H1 (cell line): ENCODE results near the gene TYW5. TPM values are rescaled to one million over a fixed set of nuclear protein-coding genes. Genes with fewer than 3 reads are reported as not detected.

Source experiments
- BACH1 ChIP-seq: IDR thresholded peaks from 2 replicates; pipeline ENCODE4 v1.6.1; 2012; ENCODE audit warnings: low read length, improper control_type of control experiment
- CBX5 ChIP-seq: fragments of 300-800, 300-1000 bp; sonication (generic); IDR thresholded peaks from 2 replicates; pipeline ENCODE4 v1.7.1; 2016; ENCODE audit warnings: antibody characterized with exemption, low read length, low read depth
- CBX8 ChIP-seq: fragments of 300-800, 300-1000 bp; sonication (generic); IDR thresholded peaks from 2 replicates; pipeline ENCODE4 v1.7.1; 2016; ENCODE audit warnings: low read depth, low read length, borderline replicate concordance
- EP300 ChIP-seq, 2 experiments: IDR thresholded peaks; 1 replicate in 1 of 2; 2 replicates in 1 of 2; pipeline ENCODE4 v1.6.1; 2011 to 2012; ENCODE audit warnings: low read depth in 2 of 2, low read length in 2 of 2, mild to moderate bottlenecking in 2 of 2, borderline replicate concordance in 1 of 2, inconsistent platforms in 1 of 2, moderate library complexity in 1 of 2
- GABPA ChIP-seq: IDR thresholded peaks from 2 replicates; pipeline ENCODE4 v1.6.1; 2011; ENCODE audit warnings: mild to moderate bottlenecking, low read length, moderate library complexity, borderline replicate concordance; ENCODE audit not compliant: insufficient read depth
- KDM4A ChIP-seq: IDR thresholded peaks from one replicate; pipeline ENCODE4 v1.7.1; 2012; ENCODE audit warnings: low read depth, mild to moderate bottlenecking, moderate library complexity, low read length, inconsistent platforms; ENCODE audit not compliant: severe bottlenecking
- MAFK ChIP-seq: IDR thresholded peaks from 2 replicates; pipeline ENCODE4 v1.6.1; 2012; ENCODE audit warnings: low read depth, mild to moderate bottlenecking, improper control_type of control experiment, low read length
- RFX5 ChIP-seq: IDR thresholded peaks from 2 replicates; pipeline ENCODE4 v1.6.1; 2011; ENCODE audit warnings: low read depth, low read length, improper control_type of control experiment, borderline replicate concordance
- SIRT6 ChIP-seq: IDR thresholded peaks from one replicate; pipeline ENCODE4 v1.7.1; 2012; ENCODE audit warnings: low read length, inconsistent platforms
- SRF ChIP-seq: IDR thresholded peaks from 2 replicates; pipeline ENCODE4 v1.6.1; 2011; ENCODE audit warnings: mild to moderate bottlenecking, low read depth, low read length, moderate library complexity
- SUZ12 ChIP-seq: fragments of 200-600 bp; sonication (generic); IDR thresholded peaks from 2 replicates; pipeline ENCODE4 v1.6.1; 2012; ENCODE audit warnings: mild to moderate bottlenecking, inconsistent platforms, low read length, moderate library complexity, mixed read lengths
- polyA plus RNA-seq, 7 experiments: library from polyadenylated mRNA; depleted of rRNA in 3 of 7; stranded (reverse) in 5 of 7; unstranded in 2 of 7; fragments of >200 nt in 5 of 7; fragments of 200-250 nt in 2 of 7; gene quantifications; 1 replicate in 5 of 7; 2 replicates in 1 of 7; 4 replicates in 1 of 7; pipeline versions ENCODE4 v1.2.1 to v1.2.3, GENCODE V29; 2011 to 2013; ENCODE audit warnings: missing spikeins in 2 of 7, mixed read lengths in 2 of 7
- total RNA-seq: library from RNA; stranded (reverse); fragmentation: NEBNext Ultra II Directional; extraction: Animal tissue kit (Norgen Biotek cat#: 25700); gene quantifications from 2 replicates; pipeline ENCODE4 v1.2.1, GENCODE V29; 2021
- TF ChIP-seq, protein P1 (sequence below): fragments of 300-600 bp; sonication (generic); IDR thresholded peaks from 2 replicates; pipeline ENCODE4 v1.7.1; 2012; ENCODE audit warnings: low read length, moderate library complexity, mild to moderate bottlenecking, inconsistent platforms; ENCODE audit not compliant: insufficient replicate concordance

Gene TYW5
- total and polyA plus RNA-seq, 2 of the 8 experiments (the other 6 are each of a cell fraction or from before 2014, with no cell fraction given) = 5.4 to 11.3 TPM

- TF ChIP-seq, protein P1, sequence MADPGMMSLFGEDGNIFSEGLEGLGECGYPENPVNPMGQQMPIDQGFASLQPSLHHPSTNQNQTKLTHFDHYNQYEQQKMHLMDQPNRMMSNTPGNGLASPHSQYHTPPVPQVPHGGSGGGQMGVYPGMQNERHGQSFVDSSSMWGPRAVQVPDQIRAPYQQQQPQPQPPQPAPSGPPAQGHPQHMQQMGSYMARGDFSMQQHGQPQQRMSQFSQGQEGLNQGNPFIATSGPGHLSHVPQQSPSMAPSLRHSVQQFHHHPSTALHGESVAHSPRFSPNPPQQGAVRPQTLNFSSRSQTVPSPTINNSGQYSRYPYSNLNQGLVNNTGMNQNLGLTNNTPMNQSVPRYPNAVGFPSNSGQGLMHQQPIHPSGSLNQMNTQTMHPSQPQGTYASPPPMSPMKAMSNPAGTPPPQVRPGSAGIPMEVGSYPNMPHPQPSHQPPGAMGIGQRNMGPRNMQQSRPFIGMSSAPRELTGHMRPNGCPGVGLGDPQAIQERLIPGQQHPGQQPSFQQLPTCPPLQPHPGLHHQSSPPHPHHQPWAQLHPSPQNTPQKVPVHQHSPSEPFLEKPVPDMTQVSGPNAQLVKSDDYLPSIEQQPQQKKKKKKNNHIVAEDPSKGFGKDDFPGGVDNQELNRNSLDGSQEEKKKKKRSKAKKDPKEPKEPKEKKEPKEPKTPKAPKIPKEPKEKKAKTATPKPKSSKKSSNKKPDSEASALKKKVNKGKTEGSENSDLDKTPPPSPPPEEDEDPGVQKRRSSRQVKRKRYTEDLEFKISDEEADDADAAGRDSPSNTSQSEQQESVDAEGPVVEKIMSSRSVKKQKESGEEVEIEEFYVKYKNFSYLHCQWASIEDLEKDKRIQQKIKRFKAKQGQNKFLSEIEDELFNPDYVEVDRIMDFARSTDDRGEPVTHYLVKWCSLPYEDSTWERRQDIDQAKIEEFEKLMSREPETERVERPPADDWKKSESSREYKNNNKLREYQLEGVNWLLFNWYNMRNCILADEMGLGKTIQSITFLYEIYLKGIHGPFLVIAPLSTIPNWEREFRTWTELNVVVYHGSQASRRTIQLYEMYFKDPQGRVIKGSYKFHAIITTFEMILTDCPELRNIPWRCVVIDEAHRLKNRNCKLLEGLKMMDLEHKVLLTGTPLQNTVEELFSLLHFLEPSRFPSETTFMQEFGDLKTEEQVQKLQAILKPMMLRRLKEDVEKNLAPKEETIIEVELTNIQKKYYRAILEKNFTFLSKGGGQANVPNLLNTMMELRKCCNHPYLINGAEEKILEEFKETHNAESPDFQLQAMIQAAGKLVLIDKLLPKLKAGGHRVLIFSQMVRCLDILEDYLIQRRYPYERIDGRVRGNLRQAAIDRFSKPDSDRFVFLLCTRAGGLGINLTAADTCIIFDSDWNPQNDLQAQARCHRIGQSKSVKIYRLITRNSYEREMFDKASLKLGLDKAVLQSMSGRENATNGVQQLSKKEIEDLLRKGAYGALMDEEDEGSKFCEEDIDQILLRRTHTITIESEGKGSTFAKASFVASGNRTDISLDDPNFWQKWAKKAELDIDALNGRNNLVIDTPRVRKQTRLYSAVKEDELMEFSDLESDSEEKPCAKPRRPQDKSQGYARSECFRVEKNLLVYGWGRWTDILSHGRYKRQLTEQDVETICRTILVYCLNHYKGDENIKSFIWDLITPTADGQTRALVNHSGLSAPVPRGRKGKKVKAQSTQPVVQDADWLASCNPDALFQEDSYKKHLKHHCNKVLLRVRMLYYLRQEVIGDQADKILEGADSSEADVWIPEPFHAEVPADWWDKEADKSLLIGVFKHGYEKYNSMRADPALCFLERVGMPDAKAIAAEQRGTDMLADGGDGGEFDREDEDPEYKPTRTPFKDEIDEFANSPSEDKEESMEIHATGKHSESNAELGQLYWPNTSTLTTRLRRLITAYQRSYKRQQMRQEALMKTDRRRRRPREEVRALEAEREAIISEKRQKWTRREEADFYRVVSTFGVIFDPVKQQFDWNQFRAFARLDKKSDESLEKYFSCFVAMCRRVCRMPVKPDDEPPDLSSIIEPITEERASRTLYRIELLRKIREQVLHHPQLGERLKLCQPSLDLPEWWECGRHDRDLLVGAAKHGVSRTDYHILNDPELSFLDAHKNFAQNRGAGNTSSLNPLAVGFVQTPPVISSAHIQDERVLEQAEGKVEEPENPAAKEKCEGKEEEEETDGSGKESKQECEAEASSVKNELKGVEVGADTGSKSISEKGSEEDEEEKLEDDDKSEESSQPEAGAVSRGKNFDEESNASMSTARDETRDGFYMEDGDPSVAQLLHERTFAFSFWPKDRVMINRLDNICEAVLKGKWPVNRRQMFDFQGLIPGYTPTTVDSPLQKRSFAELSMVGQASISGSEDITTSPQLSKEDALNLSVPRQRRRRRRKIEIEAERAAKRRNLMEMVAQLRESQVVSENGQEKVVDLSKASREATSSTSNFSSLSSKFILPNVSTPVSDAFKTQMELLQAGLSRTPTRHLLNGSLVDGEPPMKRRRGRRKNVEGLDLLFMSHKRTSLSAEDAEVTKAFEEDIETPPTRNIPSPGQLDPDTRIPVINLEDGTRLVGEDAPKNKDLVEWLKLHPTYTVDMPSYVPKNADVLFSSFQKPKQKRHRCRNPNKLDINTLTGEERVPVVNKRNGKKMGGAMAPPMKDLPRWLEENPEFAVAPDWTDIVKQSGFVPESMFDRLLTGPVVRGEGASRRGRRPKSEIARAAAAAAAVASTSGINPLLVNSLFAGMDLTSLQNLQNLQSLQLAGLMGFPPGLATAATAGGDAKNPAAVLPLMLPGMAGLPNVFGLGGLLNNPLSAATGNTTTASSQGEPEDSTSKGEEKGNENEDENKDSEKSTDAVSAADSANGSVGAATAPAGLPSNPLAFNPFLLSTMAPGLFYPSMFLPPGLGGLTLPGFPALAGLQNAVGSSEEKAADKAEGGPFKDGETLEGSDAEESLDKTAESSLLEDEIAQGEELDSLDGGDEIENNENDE = no peak
- TF ChIP-seq SIRT6 (no peak), CBX8 (no peak), GABPA (no peak), EP300 (IDR thresholded peaks at IDR 0.05; ENCODE audit: borderline replicate concordance in 1 of 2, low read depth in 2 of 2, low read length in 2 of 2) (no peak), RFX5 (no peak), BACH1 (no peak), SUZ12 (no peak), KDM4A (no peak), SRF (no peak), MAFK (no peak), CBX5 (no peak)
These were observed 11.1 kb upstream of the TYW5 start (continued) for GRCh38 chr2:199966405-199966804.
